ENCODE data around the gene TMC6.
"Not testable (repeated sequence)": the region's sequence is repeated elsewhere in the genome, so short reads cannot be mapped to it uniquely, and the experiment has no call there.

The TMC6 gene

DNA sequence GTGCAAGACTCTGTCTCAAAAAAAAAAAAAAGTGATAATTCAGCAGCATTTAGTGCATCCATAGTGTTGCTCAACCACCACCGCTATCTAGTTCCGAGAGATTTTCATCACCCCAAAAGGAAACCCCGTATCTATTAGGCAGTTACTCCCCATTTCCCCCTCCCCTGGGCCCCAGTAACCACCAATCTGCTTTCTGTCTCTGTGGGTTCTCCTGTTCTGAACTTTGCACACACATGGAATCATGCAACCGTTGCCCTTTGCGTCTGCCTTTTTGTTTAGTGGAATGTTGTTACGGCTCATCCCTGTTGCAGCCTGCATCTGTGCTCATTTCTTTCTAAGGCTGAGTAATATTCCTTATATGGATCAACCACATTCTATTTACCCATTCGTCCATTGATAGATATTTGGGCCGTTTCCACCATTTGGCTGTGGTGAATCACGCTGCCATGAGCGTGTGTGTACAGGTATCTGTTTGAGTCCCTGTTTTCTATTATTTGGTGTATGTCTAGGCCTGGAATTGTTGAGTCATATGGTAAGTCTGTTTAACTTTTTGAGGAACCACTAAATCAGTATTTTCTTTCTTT lies 31.1 kb upstream of the TMC6 start:
- no peak for DNase-seq (ENCODE audit: low spot score)

DNA sequence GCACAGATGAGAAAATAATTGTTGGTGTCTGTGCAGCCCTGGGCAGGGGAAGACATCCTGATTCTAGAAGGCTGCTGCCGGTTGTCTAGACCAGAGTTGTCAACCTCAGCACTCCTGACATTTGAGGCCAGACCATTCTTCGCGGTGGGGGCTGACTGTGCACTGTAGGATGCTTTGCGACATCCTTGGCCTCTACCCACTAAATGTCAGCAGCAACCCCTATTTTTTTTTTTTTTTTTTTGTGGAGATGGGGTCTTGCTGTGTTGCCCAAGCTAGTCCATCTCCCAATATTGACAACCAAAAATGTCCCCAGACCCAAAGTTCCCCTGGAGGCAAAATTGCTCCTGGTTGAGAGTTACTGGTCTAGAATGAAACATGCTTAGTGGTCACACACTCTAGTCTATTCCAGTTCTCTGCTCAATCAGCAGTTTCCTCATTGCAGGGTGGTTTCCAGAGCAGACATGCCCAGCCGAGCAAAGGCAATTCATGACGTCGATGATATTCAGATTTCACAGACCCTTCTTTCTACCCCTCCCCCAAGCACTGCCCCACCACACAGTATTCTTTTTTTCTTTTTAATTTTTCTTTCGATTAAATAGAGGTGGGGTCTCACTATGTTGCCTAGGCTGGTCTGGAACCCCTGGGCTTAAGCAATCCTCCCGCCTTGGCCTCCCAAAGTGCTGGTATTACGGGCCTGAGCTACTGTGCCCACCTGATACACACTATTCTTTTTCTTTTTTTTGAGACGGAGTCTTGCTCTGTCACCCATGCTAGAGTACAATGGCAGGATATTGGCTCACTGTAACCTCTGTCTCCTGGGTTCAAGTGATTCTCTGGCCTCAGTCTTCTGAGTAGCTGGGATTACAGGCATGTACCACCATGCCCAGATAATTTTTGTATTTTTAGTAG lies 26.6 kb upstream of the TMC6 start:
- DNase-seq (ENCODE audit: low spot score) = no peak

DNA sequence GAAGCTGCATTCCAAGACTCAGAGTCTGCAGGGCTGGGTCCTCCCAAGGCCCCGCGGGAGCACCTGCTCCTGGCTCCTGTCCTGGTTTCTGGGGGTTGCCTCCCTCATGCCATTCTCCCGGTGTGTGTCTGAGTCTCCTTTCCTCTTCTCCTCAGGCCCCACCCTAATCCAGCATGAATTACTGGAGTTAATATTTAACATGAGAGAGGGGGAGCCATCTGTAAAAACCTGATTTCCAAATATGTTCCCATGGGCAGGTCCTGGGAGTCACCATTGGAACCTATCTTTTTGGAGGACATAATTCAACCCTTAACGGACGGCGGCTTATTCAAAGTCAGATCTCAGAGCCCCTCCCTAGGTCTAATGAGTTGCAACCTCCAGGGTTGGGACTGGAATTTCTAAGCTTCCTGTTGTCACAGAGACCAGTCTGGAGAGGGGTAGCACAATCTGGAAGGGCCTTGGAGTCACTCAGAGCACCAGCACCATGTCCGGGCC lies 23.0 kb upstream of the TMC6 start:
- DNase-seq (ENCODE audit: low spot score) = no peak

DNA sequence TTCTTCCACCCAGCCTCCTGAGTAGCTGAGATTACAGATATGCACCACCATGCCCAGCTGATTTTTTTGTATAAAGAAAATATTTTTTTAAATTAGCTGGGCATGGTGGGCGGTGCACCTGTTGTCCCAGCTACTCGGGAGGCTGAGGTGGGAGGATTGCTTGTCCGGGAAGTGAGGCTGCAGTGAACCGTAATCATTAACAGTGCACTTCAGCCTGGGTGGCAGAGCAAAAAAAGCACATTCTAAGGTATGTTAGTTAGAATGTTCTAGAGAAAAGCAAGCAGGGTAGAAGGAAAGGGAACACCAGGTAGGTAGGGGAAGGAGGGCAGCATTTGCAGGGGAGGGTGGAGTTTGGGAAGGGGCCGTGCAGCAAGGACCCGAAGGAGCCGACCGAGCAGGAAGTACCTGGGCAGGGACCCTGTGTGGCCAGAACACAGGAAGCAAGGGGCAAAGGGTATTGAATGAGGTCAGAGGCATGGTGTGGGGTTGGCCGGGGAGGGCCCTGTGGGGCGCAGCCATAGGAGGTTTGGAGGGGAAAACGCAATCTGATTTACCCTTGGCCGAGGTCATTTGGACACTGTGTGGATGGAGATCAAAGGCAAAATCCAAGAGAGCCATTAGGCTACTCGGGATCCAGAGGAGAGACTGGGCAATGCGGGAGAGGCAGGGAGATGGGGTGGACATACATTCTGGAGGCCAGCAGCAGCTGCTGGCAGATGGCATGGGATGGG lies 19.9 kb upstream of the TMC6 start:
- DNase-seq (ENCODE audit: low spot score) = no peak

DNA sequence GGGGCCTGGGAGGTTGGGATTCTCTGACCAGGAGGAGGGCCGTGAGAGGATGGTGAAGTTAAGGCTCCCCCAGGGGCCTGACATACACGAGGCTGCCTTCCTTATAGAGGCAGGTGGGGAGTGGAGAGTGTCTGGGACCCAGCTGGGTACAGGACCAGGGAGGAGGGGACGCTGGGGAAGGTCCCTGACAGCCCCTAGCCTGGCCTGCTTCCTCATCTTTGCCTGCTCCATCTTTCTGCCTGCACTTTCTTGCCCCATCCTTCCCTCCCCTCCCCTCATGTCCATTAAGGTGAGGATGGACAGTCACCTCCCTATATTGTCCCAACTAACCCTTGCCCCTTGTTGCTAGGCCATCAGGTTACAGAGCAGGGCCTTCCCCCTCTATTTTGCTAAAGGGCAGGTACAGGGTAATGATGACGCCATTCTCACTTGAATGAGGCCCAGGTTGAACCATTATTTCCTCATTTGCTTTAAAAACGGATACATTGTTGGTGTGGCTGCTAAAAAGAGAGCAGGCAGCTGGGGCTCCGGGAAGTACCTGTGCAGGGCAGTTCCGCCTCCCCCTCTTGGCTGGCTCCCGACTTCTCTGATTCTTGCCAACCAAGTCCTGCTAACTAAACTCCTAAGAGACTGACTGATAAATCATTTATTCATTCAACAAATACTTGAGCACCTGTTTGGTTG lies 18.9 kb upstream of the TMC6 start:
- DNase-seq (ENCODE audit: low spot score) = no peak

DNA sequence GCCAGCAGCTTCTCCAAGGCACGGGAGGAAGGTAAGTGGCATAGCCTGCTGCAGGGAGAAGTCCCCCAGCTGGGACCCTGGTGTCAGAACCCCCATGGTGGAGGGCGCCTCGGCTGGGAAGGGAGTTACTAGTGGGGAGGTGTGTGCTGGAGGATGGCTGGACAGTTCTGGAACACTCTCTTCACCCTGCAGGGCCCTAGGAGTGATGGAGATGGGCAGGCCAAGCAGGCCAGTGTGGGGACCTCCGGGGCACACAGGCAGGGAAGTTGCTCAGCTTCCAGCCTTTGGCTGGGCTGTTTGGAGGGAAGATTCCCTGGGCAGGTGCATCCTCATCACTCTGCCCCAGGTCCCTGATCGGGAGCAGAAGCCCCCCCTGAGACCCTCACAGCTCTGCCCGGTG lies 18.3 kb upstream of the TMC6 start:
- no peak for DNase-seq (ENCODE audit: low spot score)

DNA sequence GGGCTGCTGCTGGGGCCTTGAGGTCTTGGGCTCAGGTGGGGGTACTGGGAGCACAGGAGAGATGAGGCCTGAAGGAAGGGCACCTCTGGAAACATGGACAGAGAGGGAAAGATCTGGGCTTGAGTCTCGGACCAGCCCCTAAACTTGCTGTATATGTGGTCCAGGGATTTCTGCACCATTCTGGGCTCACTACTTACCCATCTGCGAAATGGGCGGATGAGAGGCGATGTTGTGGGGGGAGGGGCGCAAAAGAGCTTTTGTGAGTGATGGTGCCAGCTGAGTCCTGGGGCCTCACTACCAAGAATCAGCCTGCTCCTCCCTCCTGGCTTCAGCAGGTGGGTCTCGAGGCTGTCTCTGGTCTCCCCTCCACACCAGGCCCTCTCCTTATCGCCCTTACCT lies 17.9 kb upstream of the TMC6 start:
- no peak for DNase-seq (ENCODE audit: low spot score)

DNA sequence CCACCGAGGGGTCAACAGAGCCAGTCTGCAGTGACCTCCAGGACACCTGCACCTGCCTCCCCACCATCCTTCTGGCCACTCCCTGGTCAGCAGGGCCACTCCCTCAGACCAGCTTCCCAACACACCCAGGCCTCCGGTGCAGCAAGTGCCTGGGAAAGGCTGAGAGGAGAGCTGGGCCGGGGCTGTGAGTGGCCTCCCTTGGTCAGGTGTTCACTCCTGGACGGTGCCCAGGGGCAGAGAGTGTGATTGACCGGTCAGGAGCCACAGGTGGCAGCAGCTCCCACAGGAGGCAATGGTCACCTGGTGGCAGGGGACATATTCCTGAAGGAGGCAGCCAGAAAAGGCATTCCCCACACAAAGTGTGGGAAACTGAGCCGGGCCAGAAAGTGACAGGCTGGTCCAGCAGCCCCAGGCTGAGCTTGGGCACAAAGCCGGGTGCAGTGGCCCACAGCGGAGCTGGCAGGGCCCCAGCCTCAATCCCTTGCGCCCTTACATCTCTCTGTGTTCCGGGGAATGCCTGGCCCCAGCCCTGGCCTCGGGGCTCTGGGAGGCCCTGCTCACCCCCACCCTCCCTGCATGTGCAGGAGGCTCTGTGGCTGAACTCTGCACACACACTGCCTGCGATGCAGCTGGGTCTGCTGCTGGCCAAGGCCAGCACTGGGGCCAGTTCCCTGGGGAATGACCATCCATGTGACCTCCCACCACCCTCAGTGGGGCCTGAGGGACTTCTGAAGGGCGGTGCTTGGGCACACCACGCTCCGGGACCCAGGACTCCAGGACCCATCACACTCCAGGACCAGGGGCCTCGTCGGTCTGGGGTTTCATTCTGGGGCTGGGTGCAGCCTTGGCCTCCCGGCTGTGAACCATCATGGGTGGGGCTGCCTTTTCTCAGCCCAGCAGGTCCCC lies 16.4 kb upstream of the TMC6 start:
- no peak for DNase-seq (ENCODE audit: low spot score)

DNA sequence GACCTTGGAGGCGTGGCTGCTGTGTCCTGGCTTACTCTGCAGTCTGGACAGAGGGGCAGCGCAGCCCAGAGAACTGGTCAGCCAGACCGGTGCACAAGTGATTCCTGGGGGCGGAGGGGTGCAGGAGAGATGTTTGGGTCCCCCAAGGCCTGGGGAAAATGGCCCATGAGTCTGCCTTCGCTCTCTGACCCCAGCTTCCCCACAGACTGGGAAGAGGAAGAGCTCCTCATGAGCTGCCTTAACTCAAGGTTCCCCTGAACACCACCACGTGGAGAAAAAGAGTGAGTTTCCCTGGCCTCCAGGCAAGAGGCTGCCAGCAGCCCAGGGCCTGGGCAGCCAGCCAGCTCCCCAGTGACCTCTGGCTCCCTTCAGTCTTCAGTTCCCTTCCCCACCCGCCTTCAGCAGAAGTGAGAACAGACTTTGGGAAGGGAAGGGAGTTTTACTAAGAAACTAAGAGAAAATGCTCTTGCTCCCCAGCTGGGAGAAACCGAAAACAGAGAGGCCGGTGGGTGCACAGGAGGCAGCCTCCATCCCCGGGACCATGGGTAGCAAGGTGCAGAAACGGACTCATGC lies 15.7 kb upstream of the TMC6 start:
- DNase-seq (ENCODE audit: low spot score) = peak; percentile 71

DNA sequence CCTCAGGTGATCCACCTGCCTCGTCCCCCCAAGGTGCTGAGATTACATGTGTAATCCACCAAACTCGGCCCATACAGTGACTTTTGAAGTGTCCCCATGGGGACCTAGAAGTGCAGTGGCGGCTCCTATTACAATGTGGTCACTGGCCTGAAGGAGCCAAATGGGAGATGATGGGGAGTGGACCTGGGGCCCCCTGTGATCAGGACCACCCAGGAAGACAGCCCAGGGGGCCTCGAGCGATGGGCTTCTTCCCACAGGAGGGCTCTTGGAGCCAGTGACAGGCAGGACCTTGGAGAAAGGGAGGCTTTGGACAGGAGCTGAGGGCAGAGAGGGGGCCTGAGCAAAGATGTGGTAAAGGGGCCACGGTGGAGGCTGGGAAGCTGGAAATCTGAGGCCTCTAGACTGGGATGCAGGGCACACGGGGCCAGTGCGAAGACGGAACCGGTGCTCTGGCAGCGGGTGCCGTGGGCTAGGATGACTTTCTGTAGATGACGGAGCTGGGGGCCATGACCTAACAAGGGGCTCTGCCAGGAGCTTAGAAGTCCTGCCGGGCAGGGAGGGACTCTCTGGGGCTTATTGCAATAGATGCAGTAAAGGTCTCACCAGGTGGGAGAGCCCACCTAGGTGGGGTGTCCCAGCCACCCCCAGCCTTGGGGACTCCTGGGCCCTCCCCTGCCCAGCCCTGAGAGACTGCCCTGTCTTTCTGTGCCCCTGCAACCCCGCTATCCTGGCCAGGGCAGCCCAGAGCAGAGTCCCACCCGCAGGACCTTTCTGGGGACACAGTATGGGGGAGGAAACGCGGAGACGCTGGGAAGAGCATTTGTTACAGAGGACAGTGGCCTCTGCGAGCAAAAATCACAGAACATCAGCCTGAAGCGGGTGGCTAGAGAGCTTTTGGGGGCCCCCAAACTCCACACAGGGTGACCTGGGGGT lies 14.9 kb upstream of the TMC6 start:
- DNase-seq (ENCODE audit: low spot score) = no peak

DNA sequence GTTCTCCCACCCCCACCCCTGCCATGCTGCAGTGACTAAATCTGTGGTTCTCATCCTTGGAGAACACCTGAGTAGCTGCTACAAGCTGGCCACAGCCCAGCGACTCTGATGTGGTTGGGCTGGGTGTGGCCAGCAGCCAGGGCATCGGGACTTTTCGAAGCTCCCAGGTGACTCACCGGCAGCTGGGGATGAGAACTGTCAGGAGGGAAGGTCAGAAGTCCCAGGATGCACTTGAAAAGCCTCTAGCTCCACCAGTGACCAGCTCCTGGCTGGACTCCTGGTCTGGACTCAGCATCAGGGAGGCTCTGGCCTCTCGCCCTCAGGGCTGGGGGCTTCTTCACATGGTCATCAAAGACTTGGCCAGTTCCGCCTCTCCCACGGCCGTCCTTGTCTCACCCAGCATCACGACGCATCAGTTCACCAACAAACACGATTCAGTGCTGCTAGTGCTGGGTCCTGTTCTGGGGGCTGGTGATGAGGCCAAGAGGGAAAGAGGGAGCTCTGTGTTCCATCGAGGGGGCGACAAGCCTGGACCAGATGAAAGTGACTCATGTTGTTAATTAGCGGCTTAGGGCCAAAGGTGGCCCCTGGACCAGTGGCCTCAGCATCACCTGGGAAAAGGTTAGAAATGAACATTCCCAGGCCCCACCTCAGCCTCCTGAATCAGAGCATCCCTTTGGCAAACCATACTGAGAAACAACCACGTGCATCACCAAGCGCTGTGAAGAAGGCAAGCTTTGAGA lies 13.7 kb upstream of the TMC6 start:
- no peak for DNase-seq (ENCODE audit: low spot score)

DNA sequence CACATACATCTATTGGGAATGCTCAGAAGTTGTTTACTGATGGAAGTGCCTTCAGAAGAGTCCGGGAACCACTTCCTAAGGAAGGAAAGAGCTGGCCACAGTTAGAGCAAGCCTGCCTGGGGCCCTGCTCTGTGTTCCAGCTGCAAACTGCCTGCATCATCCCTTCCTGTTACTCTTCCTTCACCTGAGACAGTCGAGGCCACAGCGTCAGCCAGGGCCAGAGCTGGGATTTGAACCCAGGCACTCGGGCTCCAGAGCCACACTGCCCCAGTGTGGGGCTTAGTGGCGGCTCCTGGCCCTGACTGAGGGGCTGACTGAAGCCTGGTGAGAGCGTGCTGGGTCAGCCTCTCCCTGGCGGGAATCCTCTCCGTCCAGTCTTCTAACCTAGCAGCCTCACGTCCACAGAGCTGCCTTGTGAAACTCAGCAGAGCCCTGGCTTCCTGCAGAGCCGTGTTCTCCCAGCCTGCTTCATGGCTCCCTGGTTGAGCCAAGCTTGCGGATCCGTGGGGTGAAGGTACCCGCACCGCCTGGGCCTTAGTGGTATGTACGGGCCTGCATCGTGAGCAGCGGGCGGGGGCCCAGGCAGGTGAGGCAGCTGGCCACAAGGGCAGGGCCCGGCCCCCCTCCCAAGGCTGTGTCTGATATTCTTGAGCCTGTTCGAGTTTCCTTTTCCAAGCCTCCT lies 13.0 kb upstream of the TMC6 start:
- no peak for DNase-seq (ENCODE audit: low spot score)

DNA sequence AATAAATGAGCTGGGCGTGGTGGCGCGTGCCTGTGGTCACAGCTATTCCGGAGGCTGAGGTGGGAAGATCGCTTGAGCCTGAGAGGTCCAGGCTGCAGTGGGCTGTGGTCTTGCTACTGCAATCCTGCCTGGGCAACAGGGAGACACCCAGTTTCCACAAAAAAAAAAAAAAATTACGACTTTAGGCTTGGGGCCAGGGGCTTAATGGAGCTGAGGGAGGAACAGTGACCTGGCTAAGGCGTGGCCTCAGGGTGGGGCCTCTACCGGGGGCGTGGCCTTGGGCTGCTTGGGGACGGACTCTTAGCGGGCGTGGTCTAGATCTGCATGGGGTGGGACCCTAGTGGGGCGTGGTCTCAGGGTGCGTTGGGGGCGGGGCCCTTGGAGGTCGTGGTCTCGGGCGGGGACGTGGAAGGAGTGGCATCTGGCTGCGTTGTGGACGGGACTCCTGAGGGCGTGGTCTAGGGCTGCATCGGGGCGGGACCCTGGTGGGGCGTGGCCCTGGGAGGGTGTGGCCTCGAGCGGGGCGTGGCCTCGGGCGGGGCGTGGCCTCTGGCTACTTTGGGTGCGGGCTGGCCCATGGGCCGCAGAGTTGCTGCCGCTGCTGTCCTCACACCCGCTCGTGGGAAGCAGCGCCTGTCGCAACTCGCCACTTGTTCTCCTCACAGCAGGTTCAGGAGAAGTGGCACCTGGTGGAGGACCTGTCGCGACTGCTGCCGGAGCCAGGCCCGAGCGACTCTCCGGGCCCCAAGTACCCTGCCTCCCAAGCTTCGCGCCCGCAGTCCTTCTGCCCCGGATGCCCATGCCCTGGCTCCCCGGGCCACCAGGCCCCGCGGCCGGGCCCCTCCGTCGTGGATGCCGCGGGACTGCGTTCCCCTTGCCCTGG lies 11.9 kb upstream of the TMC6 start:
- DNase-seq (ENCODE audit: low spot score) = no peak

DNA sequence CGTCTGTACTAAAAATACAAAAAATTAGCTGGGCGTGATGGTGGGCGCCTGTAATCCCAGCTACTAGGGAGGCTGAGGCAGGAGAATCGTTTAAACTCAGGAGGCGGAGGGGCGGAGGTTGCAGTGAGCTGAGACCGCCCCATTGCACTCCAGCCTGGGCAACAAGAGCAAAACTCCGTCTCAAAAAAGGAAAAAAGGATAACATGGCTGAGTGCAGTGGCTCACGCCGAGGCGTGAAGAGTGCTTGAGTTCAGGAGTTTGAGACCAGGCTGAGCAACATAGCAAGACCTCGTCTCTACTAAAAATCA lies 11.3 kb upstream of the TMC6 start:
- not testable (repeated sequence) for DNase-seq (ENCODE audit: low spot score)

DNA sequence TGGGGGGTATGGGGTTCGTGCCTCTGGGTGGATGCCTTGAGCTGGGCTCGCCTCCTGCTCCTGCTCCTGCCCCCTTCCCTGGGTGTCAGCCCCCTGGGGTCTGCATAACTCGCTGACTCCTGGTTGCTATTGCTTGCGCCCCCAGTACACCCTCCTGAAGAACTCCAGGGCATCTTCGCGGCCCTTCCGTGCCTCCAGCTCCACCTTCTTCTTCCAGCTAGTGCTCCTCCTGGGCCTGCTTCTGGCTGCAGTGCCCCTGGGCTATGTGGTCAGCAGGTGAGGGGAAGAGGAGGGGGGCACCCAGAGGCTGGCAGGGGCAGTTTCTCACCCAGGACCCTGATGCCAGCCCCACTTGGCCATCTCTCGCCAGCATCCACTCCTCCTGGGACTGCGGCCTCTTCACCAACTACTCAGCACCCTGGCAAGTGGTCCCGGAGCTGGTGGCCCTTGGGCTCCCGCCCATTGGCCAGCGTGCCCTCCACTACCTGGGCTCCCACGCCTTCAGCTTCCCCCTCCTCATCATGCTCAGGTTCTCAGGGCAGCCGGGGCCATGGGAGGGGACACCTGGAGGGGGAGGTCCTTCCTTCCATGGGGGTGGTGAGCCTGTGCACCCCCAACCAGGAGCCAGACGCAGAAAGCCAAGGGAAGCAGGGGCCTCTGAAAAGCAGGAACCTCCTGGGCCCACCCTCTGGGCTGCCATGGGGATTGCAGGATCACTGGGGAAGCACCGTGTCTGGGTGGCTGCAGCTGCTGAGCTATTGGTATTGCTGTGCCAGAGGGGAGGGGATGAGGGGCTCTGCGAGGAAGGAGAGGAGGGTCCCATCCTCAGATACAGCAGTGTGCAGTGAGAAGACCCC lies 9.9 kb upstream of the TMC6 start:
- DNase-seq (ENCODE audit: low spot score) = no peak

DNA sequence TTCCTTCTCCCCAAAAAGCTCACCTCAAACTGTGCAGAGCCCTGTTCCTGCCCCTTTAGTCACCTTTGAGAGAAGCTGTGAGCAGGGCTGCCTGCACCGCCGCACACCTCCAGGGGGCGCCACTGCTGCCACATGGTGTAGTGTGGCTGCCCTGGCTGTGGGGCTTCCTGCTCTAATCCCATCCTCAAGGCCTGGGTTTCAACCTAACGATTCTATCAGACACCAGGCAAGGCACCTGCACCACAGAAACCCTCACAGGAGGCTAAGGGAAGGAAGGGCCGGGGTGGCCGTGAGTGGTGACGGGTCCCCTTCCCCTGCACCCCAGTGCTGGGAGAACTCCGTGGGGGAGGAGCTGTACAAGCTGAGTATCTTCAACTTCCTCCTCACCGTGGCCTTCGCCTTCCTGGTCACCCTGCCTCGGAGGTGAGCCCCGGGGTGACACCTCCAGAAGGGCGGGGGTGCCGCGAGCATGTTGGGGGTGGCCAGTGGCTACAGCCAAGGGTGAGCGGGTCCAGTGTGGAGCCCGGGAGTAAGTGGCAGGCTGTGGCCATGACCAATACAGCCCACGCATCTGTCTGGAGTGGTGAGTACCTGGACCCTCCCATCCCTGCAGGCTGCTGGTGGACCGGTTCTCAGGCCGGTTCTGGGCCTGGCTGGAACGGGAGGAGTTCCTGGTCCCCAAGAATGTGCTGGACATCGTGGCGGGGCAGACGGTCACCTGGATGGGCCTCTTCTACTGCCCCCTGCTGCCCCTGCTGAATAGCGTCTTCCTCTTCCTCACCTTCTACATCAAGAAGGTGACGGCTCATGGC lies 9.0 kb upstream of the TMC6 start:
- DNase-seq (ENCODE audit: low spot score) = no peak
